ENCODE measurements around the gene MAGED1.

GRCh38 chrX:51867626-51868025, 25.8 kb upstream of the MAGED1 start:
- no peak for TF ChIP-seq CTCF (conservative IDR thresholded peaks at IDR 0.05)
- TF ChIP-seq EZH2 (IDR thresholded peaks at IDR 0.05; ENCODE audit: low read depth): no peak

All from PC-9 (cell line).